ENCODE measurements around the gene FAM162A.

DNA sequence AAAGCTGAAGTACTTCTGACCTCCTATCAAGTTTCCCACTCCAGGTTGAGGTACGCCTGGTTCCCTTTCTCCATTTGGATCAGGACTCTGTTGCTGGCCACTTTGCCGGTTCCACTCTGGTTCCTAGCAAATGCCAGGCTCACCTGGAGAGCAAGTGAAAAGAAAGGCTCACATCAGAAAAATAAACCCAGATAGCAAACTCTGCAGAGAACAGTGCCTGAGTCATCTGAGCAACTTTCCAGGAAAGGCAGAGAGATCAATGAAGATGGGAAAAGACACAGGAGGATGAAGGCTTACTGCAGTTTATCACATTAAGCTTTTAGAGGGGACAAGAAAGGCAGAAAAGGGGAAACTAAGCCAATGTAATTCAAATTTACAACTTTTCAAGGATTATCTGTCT lies 73.7 kb downstream of the FAM162A start:
- TF ChIP-seq, protein P1, sequence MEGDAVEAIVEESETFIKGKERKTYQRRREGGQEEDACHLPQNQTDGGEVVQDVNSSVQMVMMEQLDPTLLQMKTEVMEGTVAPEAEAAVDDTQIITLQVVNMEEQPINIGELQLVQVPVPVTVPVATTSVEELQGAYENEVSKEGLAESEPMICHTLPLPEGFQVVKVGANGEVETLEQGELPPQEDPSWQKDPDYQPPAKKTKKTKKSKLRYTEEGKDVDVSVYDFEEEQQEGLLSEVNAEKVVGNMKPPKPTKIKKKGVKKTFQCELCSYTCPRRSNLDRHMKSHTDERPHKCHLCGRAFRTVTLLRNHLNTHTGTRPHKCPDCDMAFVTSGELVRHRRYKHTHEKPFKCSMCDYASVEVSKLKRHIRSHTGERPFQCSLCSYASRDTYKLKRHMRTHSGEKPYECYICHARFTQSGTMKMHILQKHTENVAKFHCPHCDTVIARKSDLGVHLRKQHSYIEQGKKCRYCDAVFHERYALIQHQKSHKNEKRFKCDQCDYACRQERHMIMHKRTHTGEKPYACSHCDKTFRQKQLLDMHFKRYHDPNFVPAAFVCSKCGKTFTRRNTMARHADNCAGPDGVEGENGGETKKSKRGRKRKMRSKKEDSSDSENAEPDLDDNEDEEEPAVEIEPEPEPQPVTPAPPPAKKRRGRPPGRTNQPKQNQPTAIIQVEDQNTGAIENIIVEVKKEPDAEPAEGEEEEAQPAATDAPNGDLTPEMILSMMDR (IDR thresholded peaks at IDR 0.05; ENCODE audit: low read depth, low read length, poor library complexity, severe bottlenecking): no peak
- no peak for TF ChIP-seq EZH2phosphoT487 (IDR thresholded peaks at IDR 0.05; ENCODE audit: borderline replicate concordance, low read length)

Measured in DOHH2 (cell line).